Colonic mucosa (tissue), 4 donors: ENCODE measurements around the gene AVPR2. TPM values are rescaled to one million over a fixed set of nuclear protein-coding genes. Genes with fewer than 3 reads are reported as not detected.

Source experiments
- DNase-seq: peaks from one replicate; pipeline ENCODE4 v3.0.0-alpha.2; 2020
- H3K27ac ChIP-seq: fragments of 200-600 bp; one replicate; pipeline ENCODE4 v1.8.0; 2021
- H3K27me3 ChIP-seq: fragments of 200-600 bp; one replicate; pipeline ENCODE4 v1.8.0; 2021
- H3K36me3 ChIP-seq: fragments of 200-600 bp; one replicate; pipeline ENCODE4 v1.8.0; 2021
- H3K4me1 ChIP-seq: fragments of 200-600 bp; one replicate; pipeline ENCODE4 v1.8.0; 2021; ENCODE audit warnings: mild to moderate bottlenecking
- H3K4me3 ChIP-seq: fragments of 200-600 bp; one replicate; pipeline ENCODE4 v1.8.0; 2021
- H3K9ac ChIP-seq, 2 donors: one replicate each; pipeline ENCODE4 v1.7.0; 2013; ENCODE audit warnings: control low read depth in 2 of 2, low read depth in 2 of 2, low read length in 2 of 2
- H3K9me3 ChIP-seq: fragments of 200-600 bp; one replicate; pipeline ENCODE4 v1.8.0; 2021
- intact Hi-C: fragments of 100-400 bp; cut with DNase I; formaldehyde crosslinking; loops from one replicate; pipeline ENCODE4 v1.14.1; 2022
- total RNA-seq, 2 donors: library from RNA; stranded (reverse); fragmentation: NEBNext Ultra II Directional in 1 of 2; extraction: Animal tissue kit (Norgen Biotek cat#: 25700) in 1 of 2; gene quantifications; one replicate each; pipeline ENCODE4 v1.2.1, GENCODE V29; 2021
- TF ChIP-seq, protein P1 (sequence below): fragments of 200-600 bp; IDR thresholded peaks from one replicate; pipeline ENCODE4 v1.8.0; 2022; ENCODE audit warnings: antibody characterized with exemption, mild to moderate bottlenecking
- donor health status: healthy.
- donor health status: DM: no; HTN: no; CAD: no.
- donor health status: DM: no; HTN: no; CAD: no.

AVPR2 gene
- total RNA-seq, 2 donors from 2014 or later, result 0.24 TPM; not detected in 1

DNA sequence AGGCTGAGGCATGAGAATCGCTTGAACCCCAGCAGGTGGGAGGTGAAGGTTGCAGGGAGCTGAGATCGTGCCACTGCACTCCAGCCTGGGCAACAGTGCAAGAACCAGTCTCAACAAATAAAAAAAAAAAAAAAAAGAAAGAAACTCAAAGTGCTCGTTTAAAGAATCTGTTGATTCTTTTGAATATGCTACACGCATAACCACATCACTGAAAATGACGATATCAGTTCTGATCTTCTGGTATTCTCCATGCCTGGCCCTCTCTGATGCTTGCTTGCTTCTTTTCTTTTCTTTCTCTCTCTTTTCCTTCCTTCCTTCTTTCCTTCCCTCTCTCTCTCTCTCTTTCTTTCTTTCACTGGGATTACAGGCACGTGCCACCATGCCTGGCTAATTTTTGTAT is 7.3 kb downstream of the AVPR2 start:
- Histone ChIP-seq H3K27ac (no peak overlapping the region), H3K9ac (no peak overlapping the region), H3K9me3 (no peaks in the 10 kb centered on the region), H3K4me3 (no peak overlapping the region), H3K27me3 (no peaks in the 10 kb centered on the region), H3K4me1 (no peaks in the 10 kb centered on the region), H3K36me3 (no peaks in the 10 kb centered on the region)
- DNase-seq, result no peak
- TF ChIP-seq, protein P1, sequence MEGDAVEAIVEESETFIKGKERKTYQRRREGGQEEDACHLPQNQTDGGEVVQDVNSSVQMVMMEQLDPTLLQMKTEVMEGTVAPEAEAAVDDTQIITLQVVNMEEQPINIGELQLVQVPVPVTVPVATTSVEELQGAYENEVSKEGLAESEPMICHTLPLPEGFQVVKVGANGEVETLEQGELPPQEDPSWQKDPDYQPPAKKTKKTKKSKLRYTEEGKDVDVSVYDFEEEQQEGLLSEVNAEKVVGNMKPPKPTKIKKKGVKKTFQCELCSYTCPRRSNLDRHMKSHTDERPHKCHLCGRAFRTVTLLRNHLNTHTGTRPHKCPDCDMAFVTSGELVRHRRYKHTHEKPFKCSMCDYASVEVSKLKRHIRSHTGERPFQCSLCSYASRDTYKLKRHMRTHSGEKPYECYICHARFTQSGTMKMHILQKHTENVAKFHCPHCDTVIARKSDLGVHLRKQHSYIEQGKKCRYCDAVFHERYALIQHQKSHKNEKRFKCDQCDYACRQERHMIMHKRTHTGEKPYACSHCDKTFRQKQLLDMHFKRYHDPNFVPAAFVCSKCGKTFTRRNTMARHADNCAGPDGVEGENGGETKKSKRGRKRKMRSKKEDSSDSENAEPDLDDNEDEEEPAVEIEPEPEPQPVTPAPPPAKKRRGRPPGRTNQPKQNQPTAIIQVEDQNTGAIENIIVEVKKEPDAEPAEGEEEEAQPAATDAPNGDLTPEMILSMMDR, result no peak
- intact Hi-C loops, result no loop called here

GRCh38 chrX:153913211-153913610 is 8.7 kb downstream of the AVPR2 start:
- Histone ChIP-seq H3K27me3 (no peaks in the 10 kb centered on the region), H3K27ac (no peak overlapping the region), H3K9ac (no peak overlapping the region), H3K9me3 (no peaks in the 10 kb centered on the region), H3K4me1 (no peaks in the 10 kb centered on the region), H3K36me3 (no peaks in the 10 kb centered on the region), H3K4me3 (no peak overlapping the region)
- no peak for DNase-seq
- intact Hi-C loops, result no loop called here
- TF ChIP-seq, protein P1, result no peak

- Histone ChIP-seq H3K9ac (no peak overlapping the region), H3K27ac (no peak overlapping the region), H3K36me3 (no peaks in the 10 kb centered on the region), H3K27me3 (no peaks in the 10 kb centered on the region), H3K4me3 (no peak overlapping the region), H3K4me1 (no peaks in the 10 kb centered on the region), H3K9me3 (no peaks in the 10 kb centered on the region)
- intact Hi-C loops, result no loop called here
- TF ChIP-seq, protein P1, result no peak
- no peak for DNase-seq
Measured at GRCh38 chrX:153913701-153914100, 9.2 kb downstream of the AVPR2 start.

GRCh38 chrX:153917869-153918268 is 13.4 kb downstream of the AVPR2 start:
- peaks cover 5% of the 10 kb centered on the region for H3K27me3 ChIP-seq
- no peaks in the 10 kb centered on the region for H3K36me3 ChIP-seq
- H3K4me3 ChIP-seq, result no peak overlapping the region
- H3K27ac ChIP-seq, result no peak overlapping the region
- TF ChIP-seq, protein P1, result no peak
- no peak for DNase-seq
- H3K9me3 ChIP-seq, result no peaks in the 10 kb centered on the region
- intact Hi-C loops, result no loop called here
- no peaks in the 10 kb centered on the region for H3K4me1 ChIP-seq
- H3K9ac ChIP-seq, result no peak overlapping the region

GRCh38 chrX:153919281-153919680 is 14.8 kb downstream of the AVPR2 start:
- Histone ChIP-seq H3K27me3 (peaks cover 5% of the 10 kb centered on the region), H3K4me3 (no peak overlapping the region), H3K4me1 (no peaks in the 10 kb centered on the region), H3K9ac (no peak overlapping the region), H3K27ac (no peak overlapping the region), H3K9me3 (no peaks in the 10 kb centered on the region), H3K36me3 (no peaks in the 10 kb centered on the region)
- intact Hi-C loops, result no loop called here
- DNase-seq, result no peak
- TF ChIP-seq, protein P1, result no peak

DNA sequence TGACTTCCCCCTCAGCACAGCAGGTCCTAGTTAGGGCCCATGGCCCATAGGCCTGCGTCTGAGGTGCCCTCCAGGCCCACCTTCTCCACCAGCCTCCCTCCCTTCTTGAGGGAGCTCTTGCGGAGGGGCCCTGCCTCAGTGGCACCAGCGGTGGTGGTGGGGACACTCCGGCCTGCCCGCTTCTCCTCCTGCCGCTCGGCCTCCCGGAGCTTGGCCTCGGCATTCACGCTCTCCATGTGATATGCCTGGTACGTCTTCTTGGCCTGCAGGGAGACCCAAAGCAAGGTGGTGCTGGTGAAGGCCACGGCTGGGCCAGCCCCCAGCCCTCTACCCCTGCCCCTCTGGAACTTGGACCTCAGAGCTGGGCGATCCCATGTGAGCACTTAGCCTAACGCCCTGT is 16.1 kb downstream of the AVPR2 start:
- intact Hi-C loops, result no loop called here
- DNase-seq, result no peak
- H3K27me3 ChIP-seq, result peaks cover 5% of the 10 kb centered on the region
- H3K4me1 ChIP-seq, result no peaks in the 10 kb centered on the region
- H3K9me3 ChIP-seq, result no peaks in the 10 kb centered on the region
- TF ChIP-seq, protein P1, result no peak
- no peak overlapping the region for H3K4me3 ChIP-seq
- H3K9ac ChIP-seq, result no peak overlapping the region
- no peak overlapping the region for H3K27ac ChIP-seq
- no peaks in the 10 kb centered on the region for H3K36me3 ChIP-seq
